Skeletal muscle satellite cell (primary cell): Measurements from ENCODE around the gene ITIH6.
"Not testable (repeated sequence)": the region's sequence is repeated elsewhere in the genome, so short reads cannot be mapped to it uniquely, and the experiment has no call there.

Source experiments
- H3K27me3 ChIP-seq: 2 replicates; pipeline ENCODE4 v1.7.0; 2013; ENCODE audit warnings: low read length; ENCODE audit not compliant: control insufficient read depth, insufficient read depth
- H3K36me3 ChIP-seq: 2 replicates; pipeline ENCODE4 v1.7.0; 2013; ENCODE audit warnings: mild to moderate bottlenecking, control low read depth, low read length; ENCODE audit not compliant: insufficient read depth
- H3K4me1 ChIP-seq: 2 replicates; pipeline ENCODE4 v1.7.0; 2013; ENCODE audit warnings: low read length; ENCODE audit not compliant: control insufficient read depth, insufficient read depth
- H3K4me2 ChIP-seq: 2 replicates; pipeline ENCODE4 v1.7.0; 2013; ENCODE audit warnings: mild to moderate bottlenecking, low read length
- H3K4me3 ChIP-seq: 2 replicates; pipeline ENCODE4 v1.7.0; 2013; ENCODE audit warnings: low read length
- H3K9ac ChIP-seq: 2 replicates; pipeline ENCODE4 v1.7.0; 2013; ENCODE audit warnings: mild to moderate bottlenecking, low read depth, low read length, moderate library complexity
- H3K9me3 ChIP-seq: replicated peaks from 2 replicates; pipeline ENCODE4 v1.7.0; 2013; ENCODE audit warnings: mild to moderate bottlenecking, control low read depth, low read length

The ITIH6 gene

DNA sequence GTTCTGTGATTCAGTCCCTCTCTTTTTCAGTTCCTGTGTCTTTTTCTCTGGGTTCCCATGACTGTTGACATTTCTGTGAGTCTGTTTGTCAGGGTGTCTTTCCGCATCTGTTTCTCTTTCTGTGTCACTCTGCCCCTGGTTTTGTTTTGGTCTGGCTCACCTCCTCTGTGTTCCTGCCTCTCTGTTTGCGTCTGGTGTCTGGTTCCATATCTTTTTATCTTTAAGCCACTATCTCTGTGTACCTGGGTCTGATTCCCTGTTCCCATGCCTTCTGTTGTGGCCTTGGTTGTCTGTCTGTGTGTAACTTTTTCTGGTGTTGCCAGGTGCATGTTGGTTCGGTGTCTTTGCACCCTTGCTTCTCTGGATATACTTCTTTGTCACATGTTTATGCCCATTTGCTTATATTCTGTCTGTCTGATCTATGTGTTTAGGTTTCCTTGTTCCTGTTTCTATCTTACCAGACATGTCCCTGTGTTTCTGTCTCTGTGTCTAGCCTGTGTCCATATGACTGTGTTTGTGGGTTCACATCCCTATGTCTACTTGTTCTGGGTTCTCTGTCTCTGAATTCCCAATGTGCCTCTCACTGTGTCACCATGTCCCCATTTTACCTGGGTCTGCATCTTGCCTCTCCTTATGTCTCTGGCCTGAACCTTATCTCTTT lies 50.2 kb downstream of the ITIH6 start:
- H3K36me3 ChIP-seq, result no peaks in the 10 kb centered on the region
- no peaks in the 10 kb centered on the region for H3K4me1 ChIP-seq
- H3K4me3 ChIP-seq, result no peak overlapping the region
- peaks cover 25% of the 10 kb centered on the region for H3K27me3 ChIP-seq
- no peaks in the 10 kb centered on the region for H3K9me3 ChIP-seq
- no peak overlapping the region for H3K4me2 ChIP-seq
- H3K9ac ChIP-seq, result no peak overlapping the region

DNA sequence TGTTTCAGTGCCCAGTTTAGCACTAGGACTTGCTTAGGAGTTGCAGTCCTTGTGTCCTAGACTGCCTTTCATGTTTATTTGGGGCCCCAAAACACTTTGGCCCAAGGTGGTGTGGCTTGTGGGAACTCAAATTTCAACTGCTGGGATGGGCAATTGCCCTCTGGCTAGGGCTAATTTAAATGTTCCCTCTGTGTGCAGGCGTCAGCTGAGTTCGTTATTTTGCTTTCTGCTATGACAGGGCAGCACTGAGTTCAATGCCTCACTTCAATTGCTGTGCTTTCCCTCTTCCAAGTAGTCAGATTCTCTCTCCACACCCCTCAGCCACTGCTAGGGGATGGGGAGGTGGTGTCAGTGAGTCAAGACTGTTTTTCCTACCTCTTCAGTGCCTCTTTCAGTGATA lies 51.1 kb downstream of the ITIH6 start:
- no peak overlapping the region for H3K4me2 ChIP-seq
- H3K4me1 ChIP-seq, result no peaks in the 10 kb centered on the region
- H3K9ac ChIP-seq, result no peak overlapping the region
- H3K9me3 ChIP-seq, result no peaks in the 10 kb centered on the region
- no peak overlapping the region for H3K4me3 ChIP-seq
- peaks cover 22% of the 10 kb centered on the region for H3K27me3 ChIP-seq
- no peaks in the 10 kb centered on the region for H3K36me3 ChIP-seq

DNA sequence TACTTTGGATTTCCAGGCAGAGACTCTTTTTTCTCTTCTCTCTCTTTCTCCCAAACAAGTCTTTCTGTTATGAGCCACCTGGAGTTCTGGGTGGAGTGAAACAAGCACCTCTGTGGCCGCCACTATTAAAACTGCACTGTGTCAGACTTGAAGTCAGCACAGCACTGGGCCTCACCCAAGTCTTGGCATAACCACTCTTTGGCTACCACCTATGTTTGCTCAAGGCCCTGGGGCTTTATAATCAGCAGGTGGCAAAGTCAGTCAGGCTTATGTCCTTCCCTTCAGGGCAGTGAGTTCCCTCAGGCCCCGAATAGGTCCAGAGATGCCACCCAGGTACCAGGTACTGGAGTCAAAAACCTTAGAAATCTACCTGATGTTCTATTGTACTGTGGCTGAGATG lies 52.4 kb downstream of the ITIH6 start:
- H3K27me3 ChIP-seq, result peaks cover 22% of the 10 kb centered on the region
- no peak overlapping the region for H3K4me2 ChIP-seq
- no peaks in the 10 kb centered on the region for H3K4me1 ChIP-seq
- H3K9me3 ChIP-seq, result no peaks in the 10 kb centered on the region
- no peaks in the 10 kb centered on the region for H3K36me3 ChIP-seq
- no peak overlapping the region for H3K4me3 ChIP-seq
- H3K9ac ChIP-seq, result no peak overlapping the region

DNA sequence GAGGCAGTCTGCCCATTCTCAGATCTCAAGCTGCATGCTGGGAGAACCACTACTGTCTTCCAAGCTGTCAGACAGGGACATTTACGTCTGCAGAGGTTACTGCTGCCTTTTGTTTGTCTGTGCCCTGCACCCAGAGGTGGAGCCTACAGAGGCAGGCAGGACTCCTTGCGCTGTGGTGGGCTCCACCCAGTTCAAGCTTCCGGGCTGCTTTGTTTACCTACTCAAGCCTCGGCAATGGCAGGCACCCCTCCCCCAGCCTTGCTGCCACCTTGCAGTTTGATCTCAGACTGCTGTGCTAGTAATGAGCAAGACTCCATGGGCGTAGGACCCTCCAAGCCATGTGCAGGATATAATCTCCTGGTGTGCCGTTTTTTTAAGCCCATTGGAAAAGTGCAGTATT lies 59.5 kb downstream of the ITIH6 start:
- not testable (repeated sequence) for H3K4me1 ChIP-seq, H3K4me3 ChIP-seq, H3K36me3 ChIP-seq, H3K9ac ChIP-seq, H3K4me2 ChIP-seq, H3K9me3 ChIP-seq, H3K27me3 ChIP-seq

DNA sequence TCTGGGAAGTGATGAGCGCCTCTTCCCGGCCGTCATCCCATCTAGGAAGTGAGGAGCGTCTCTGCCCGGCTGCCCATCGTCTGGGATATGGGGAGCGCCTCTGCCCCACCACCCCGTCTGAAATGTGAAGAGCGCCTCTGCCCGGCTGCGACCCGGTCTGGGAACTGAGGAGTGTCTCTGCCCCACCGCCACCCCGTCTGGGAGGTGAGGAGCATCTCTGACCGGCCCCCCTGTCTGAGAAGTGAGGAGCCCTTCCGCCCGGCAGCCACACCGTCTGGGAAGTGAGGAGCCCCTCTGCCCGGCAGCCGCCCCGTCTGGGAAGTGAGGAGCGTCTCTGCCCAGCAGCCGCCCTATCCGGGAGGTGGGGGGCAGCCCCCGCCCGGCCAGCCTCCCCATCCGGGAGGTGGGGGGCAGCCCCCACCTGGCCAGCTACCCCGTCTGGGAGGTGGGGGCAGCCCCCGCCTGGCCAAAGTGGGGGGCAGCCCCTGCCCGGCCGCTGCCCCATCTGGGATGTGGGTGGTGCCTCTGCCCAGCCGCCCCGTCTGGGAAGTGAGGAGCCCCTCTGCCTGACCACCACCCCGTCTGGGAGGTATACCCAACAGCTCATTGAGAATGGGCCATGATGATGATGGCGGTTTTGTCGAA lies 61.6 kb downstream of the ITIH6 start:
- not testable (repeated sequence) for H3K4me2 ChIP-seq, H3K4me3 ChIP-seq, H3K9me3 ChIP-seq, H3K36me3 ChIP-seq, H3K9ac ChIP-seq, H3K4me1 ChIP-seq, H3K27me3 ChIP-seq

DNA sequence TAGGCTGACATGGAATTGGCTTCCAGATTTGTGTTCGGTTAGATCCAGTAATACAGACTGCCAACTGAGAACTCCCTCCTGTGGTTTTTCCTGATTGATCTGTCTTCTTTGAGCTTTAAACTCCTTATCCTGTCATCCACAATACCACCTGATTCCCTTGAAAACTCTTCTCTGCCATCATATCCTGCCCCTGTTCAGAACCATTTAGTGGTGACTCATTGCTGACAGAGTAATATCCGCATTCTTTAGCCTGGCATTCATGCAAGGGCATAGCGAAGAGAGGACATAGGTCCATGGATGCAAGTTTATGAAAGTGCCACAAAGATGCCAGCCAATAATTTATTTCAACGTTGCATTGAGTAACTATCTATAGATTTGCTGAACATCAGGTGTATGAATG lies 76.6 kb downstream of the ITIH6 start:
- no peaks in the 10 kb centered on the region for H3K36me3 ChIP-seq
- H3K27me3 ChIP-seq, result no peaks in the 10 kb centered on the region
- no peak overlapping the region for H3K4me3 ChIP-seq
- H3K9ac ChIP-seq, result no peak overlapping the region
- H3K9me3 ChIP-seq, result no peaks in the 10 kb centered on the region
- no peak overlapping the region for H3K4me2 ChIP-seq
- no peaks in the 10 kb centered on the region for H3K4me1 ChIP-seq

DNA sequence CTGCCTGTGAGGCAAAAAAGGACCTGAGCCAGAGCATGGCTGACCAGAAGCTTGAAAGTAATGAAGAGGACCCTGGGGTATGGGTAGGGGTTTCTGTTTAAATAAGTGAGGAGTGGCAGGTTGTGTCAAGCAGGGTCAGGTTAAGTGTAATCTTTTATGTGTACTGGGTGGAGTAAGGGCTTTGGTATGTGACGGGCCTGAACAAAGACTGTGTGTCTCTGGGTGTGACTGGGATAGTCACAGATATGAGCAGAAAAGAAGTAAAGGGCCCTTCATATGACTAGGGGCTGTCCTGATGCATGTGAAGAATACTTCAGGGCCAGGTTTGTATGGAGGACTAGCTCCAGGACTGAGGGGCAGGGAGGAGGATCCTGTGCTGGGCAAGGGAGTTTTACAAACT lies 82.4 kb downstream of the ITIH6 start:
- Histone ChIP-seq H3K9me3 (no peaks in the 10 kb centered on the region), H3K27me3 (no peaks in the 10 kb centered on the region), H3K36me3 (no peaks in the 10 kb centered on the region), H3K4me2 (no peak overlapping the region), H3K4me3 (no peak overlapping the region), H3K9ac (no peak overlapping the region), H3K4me1 (no peaks in the 10 kb centered on the region)

DNA sequence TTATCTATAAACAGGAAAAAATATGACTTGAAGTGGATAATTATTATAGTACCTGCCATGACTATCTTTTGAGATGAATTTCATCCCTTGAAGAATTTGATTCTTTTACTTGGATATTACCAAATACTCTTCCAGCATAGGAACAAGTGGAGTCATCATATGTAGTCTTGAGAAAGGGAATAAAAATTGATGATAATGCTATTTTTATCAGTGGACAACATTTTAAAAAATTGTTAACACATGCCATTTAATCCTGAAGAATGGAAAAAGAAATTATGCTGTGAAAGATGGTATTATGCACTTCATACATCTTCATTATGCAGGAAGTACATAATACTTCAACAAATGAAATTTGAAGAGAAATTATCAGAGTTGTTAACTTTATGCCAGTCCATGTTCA lies 83.6 kb downstream of the ITIH6 start:
- Histone ChIP-seq H3K27me3 (no peaks in the 10 kb centered on the region), H3K9ac (no peak overlapping the region), H3K36me3 (no peaks in the 10 kb centered on the region), H3K4me2 (no peak overlapping the region), H3K4me1 (no peaks in the 10 kb centered on the region), H3K4me3 (no peak overlapping the region), H3K9me3 (no peaks in the 10 kb centered on the region)

DNA sequence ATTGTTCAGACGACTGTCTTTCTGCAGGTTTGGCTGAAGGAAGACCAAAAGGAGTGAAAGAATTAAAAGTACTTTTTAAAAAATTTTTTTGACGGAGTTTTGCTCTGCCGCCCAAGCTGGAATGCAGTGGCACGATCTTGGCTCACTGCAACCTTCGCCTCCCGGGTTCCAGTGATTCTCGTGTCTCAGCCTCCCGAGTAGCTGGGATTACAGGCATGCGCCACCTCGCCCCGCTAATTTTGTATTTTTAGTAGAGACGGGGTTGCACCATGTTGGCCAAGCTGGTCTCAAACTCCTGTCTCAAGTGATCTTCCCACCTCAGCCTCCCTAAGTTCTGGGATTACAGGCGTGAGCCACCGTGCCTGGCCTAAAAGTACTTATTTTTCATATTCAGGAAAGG lies 86.3 kb downstream of the ITIH6 start:
- no peaks in the 10 kb centered on the region for H3K36me3 ChIP-seq
- H3K4me1 ChIP-seq, result no peaks in the 10 kb centered on the region
- H3K4me2 ChIP-seq, result no peak overlapping the region
- no peak overlapping the region for H3K4me3 ChIP-seq
- H3K9ac ChIP-seq, result no peak overlapping the region
- H3K27me3 ChIP-seq, result peaks cover 4% of the 10 kb centered on the region
- no peaks in the 10 kb centered on the region for H3K9me3 ChIP-seq

DNA sequence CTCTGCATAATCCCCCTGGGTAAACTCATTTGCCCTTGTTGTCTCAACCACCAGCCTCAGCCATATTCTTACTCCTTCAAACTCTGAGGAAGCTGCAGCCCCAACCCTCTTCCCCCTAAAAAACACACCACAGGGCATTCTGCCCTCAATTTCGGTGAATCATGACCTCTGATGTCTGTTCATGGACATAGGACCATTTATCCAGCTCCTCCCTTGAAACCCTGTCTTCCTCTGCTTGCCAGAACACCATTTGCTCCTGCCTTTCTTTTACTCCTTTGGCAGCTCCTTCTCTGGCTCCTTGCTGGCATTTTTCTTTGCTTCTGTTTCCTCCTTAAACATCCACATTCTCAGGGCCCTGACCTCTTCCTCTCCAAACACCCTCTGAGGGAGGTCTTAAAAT lies 87.1 kb downstream of the ITIH6 start:
- H3K9me3 ChIP-seq, result no peaks in the 10 kb centered on the region
- no peak overlapping the region for H3K4me3 ChIP-seq
- no peaks in the 10 kb centered on the region for H3K36me3 ChIP-seq
- no peak overlapping the region for H3K4me2 ChIP-seq
- H3K4me1 ChIP-seq, result no peaks in the 10 kb centered on the region
- peaks cover 4% of the 10 kb centered on the region for H3K27me3 ChIP-seq
- no peak overlapping the region for H3K9ac ChIP-seq

DNA sequence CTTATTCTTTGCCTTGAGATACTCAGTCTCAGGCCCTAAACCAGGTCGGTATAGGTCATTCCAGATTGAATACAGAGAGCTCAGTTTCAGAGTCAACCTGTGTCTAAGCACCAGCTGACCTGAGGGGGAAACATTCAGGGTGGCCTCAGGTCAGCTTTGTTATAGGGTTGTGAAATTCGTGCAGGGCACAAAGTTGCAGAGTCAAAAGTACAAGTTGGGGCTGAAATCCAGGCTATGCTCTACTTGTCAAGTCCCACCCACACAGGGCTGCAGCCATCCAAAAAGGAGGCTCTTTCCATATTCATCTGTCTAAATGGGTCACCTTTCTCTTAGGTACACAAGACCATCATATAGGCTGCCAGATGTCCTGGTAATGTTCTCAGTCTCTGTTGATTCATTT lies 89.7 kb downstream of the ITIH6 start:
- Histone ChIP-seq H3K4me3 (no peak overlapping the region), H3K36me3 (no peaks in the 10 kb centered on the region), H3K9ac (no peak overlapping the region), H3K4me2 (no peak overlapping the region), H3K4me1 (no peaks in the 10 kb centered on the region), H3K9me3 (no peaks in the 10 kb centered on the region), H3K27me3 (peaks cover 4% of the 10 kb centered on the region)
